ENCODE results near the gene ZIC2.

DNA sequence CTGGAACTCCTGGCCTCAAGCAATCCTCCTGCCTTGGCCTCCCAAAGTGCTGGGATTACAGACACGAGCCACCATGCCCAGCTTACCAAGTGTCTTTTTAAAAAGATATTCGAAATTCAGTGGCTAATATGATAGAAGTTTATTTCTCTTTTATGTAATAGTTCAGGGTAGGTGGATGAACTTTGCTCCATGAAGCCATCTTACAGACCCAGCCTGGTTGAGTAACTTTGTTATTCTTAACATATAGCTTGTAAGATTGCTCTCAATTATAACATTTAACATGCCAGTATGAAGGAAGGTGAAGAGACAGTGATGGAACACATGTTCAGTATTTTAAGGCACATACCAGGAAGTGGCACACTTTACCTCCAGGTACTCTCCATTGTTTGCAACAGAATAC lies 42.4 kb downstream of the ZIC2 start:
- no peak for TF ChIP-seq EZH2 (IDR thresholded peaks at IDR 0.05; ENCODE audit: borderline replicate concordance)
- TF ChIP-seq, protein P1, sequence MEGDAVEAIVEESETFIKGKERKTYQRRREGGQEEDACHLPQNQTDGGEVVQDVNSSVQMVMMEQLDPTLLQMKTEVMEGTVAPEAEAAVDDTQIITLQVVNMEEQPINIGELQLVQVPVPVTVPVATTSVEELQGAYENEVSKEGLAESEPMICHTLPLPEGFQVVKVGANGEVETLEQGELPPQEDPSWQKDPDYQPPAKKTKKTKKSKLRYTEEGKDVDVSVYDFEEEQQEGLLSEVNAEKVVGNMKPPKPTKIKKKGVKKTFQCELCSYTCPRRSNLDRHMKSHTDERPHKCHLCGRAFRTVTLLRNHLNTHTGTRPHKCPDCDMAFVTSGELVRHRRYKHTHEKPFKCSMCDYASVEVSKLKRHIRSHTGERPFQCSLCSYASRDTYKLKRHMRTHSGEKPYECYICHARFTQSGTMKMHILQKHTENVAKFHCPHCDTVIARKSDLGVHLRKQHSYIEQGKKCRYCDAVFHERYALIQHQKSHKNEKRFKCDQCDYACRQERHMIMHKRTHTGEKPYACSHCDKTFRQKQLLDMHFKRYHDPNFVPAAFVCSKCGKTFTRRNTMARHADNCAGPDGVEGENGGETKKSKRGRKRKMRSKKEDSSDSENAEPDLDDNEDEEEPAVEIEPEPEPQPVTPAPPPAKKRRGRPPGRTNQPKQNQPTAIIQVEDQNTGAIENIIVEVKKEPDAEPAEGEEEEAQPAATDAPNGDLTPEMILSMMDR (IDR thresholded peaks at IDR 0.05; ENCODE audit: poor library complexity): no peak
- no peak for TF ChIP-seq EZH2phosphoT487 (IDR thresholded peaks at IDR 0.05; ENCODE audit: low read depth, severe bottlenecking, unreplicated experiment)

Measured in hepatocyte (in vitro differentiated cells).